H9 (cell line): ENCODE results near the gene STX7. TPM values are rescaled to one million over a fixed set of nuclear protein-coding genes. Genes with fewer than 3 reads are reported as not detected.

ENCODE experiments used
- DNase-seq: peaks from one replicate; pipeline ENCODE4 v3.0.0-alpha.2; 2017
- H2AFZ ChIP-seq: one replicate; pipeline ENCODE4 v1.6.1; 2013; ENCODE audit warnings: mild to moderate bottlenecking, low read length, control low read depth, moderate library complexity
- H2AK5ac ChIP-seq: 2 replicates; pipeline ENCODE4 v1.6.1; 2013; ENCODE audit warnings: low read length, control low read depth, mixed read lengths; ENCODE audit not compliant: insufficient read length
- H2BK120ac ChIP-seq: one replicate; pipeline ENCODE4 v1.6.1; 2013; ENCODE audit warnings: low read depth, mild to moderate bottlenecking, low read length, control low read depth, inconsistent platforms; ENCODE audit not compliant: poor library complexity, severe bottlenecking
- H2BK12ac ChIP-seq: 2 replicates; pipeline ENCODE4 v1.6.1; 2013; ENCODE audit warnings: low read length, control low read depth, mixed read lengths, low read depth; ENCODE audit not compliant: insufficient read length
- H2BK15ac ChIP-seq: 2 replicates; pipeline ENCODE4 v1.6.1; 2013; ENCODE audit warnings: low read depth, low read length, control low read depth
- H2BK20ac ChIP-seq: one replicate; pipeline ENCODE4 v1.6.1; 2013; ENCODE audit warnings: low read depth, mild to moderate bottlenecking, low read length, control low read depth, inconsistent platforms; ENCODE audit not compliant: poor library complexity, severe bottlenecking
- H2BK5ac ChIP-seq: 2 replicates; pipeline ENCODE4 v1.6.1; 2013; ENCODE audit warnings: low read length, control low read depth, mixed read lengths; ENCODE audit not compliant: insufficient read length
- H3K14ac ChIP-seq: 2 replicates; pipeline ENCODE4 v1.6.1; 2013; ENCODE audit warnings: low read length, control low read depth; ENCODE audit not compliant: insufficient read depth
- H3K18ac ChIP-seq: 2 replicates; pipeline ENCODE4 v1.6.1; 2013; ENCODE audit warnings: low read depth, mild to moderate bottlenecking, mixed read lengths, low read length, control low read depth; ENCODE audit not compliant: insufficient read length
- H3K23ac ChIP-seq: 2 replicates; pipeline ENCODE4 v1.6.1; 2013; ENCODE audit warnings: low read length, control low read depth, mixed read lengths, low read depth; ENCODE audit not compliant: insufficient read length
- H3K23me2 ChIP-seq: 2 replicates; pipeline ENCODE4 v1.6.1; 2013; ENCODE audit warnings: low read depth, mild to moderate bottlenecking, mixed read lengths, low read length, control low read depth; ENCODE audit not compliant: insufficient read length, poor library complexity, severe bottlenecking
- H3K27ac ChIP-seq: 2 replicates; pipeline ENCODE4 v1.5.1; 2013; ENCODE audit warnings: low read length, control low read depth, mixed read lengths, low read depth; ENCODE audit not compliant: insufficient read length
- H3K27me3 ChIP-seq: 2 replicates; pipeline ENCODE4 v1.6.1; 2013; ENCODE audit warnings: low read length, control low read depth, inconsistent platforms; ENCODE audit not compliant: insufficient read depth
- H3K4ac ChIP-seq: 2 replicates; pipeline ENCODE4 v1.6.1; 2013; ENCODE audit warnings: low read depth, mild to moderate bottlenecking, control low read depth, inconsistent platforms, low read length, moderate library complexity
- H3K4me1 ChIP-seq: 2 replicates; pipeline ENCODE4 v1.6.1; 2013; ENCODE audit warnings: low read length, control low read depth, inconsistent platforms; ENCODE audit not compliant: insufficient read depth
- H3K4me2 ChIP-seq: 2 replicates; pipeline ENCODE4 v1.6.1; 2013; ENCODE audit warnings: low read length, control low read depth, mixed read lengths; ENCODE audit not compliant: insufficient read length, insufficient read depth
- H3K56ac ChIP-seq: 2 replicates; pipeline ENCODE4 v1.6.1; 2013; ENCODE audit warnings: low read depth, mild to moderate bottlenecking, mixed read lengths, low read length, control low read depth; ENCODE audit not compliant: insufficient read length
- H3K79me1 ChIP-seq: 2 replicates; pipeline ENCODE4 v1.6.1; 2013; ENCODE audit warnings: low read depth, mild to moderate bottlenecking, moderate library complexity, low read length, control low read depth, inconsistent platforms; ENCODE audit not compliant: insufficient read depth, poor library complexity, severe bottlenecking
- H3K79me2 ChIP-seq: 2 replicates; pipeline ENCODE4 v1.6.1; 2013; ENCODE audit warnings: low read length, control low read depth, inconsistent platforms; ENCODE audit not compliant: insufficient read depth
- H3K9ac ChIP-seq: 2 replicates; pipeline ENCODE4 v1.6.1; 2013; ENCODE audit warnings: low read length, control low read depth, mixed read lengths; ENCODE audit not compliant: insufficient read length; ENCODE audit errors: extremely low read depth
- H3K9me3 ChIP-seq: one replicate; pipeline ENCODE4 v1.6.1; 2013; ENCODE audit warnings: low read depth, low read length, inconsistent platforms; ENCODE audit not compliant: control insufficient read depth
- H3T11ph ChIP-seq: one replicate; pipeline ENCODE4 v1.6.1; 2013; ENCODE audit warnings: mild to moderate bottlenecking, low read length, control low read depth, inconsistent platforms
- H4K20me1 ChIP-seq: one replicate; pipeline ENCODE4 v1.6.1; 2013; ENCODE audit not compliant: control insufficient read depth, insufficient read length, insufficient read depth
- H4K5ac ChIP-seq: 2 replicates; pipeline ENCODE4 v1.6.1; 2013; ENCODE audit warnings: low read depth, mild to moderate bottlenecking, mixed read lengths, low read length, control low read depth; ENCODE audit not compliant: insufficient read length
- H4K8ac ChIP-seq: replicated peaks from 2 replicates; pipeline ENCODE4 v1.6.1; 2013; ENCODE audit warnings: low read length, control low read depth, mixed read lengths, low read depth; ENCODE audit not compliant: insufficient read length
- H4K91ac ChIP-seq: 2 replicates; pipeline ENCODE4 v1.6.1; 2013; ENCODE audit warnings: low read depth, mild to moderate bottlenecking, moderate library complexity, mixed read lengths, low read length, control low read depth; ENCODE audit not compliant: insufficient read length
- H3K27ac Mint-ChIP-seq, 3 experiments: 2 replicates in 2 of 3; 3 replicates in 1 of 3; pipeline ENCODE4 v1.8.0; 2020 to 2021; ENCODE audit warnings: mixed read lengths in 3 of 3, mild to moderate bottlenecking in 1 of 3, moderate library complexity in 1 of 3
- H3K27me3 Mint-ChIP-seq: 2 replicates; pipeline ENCODE4 v1.8.0; 2021; ENCODE audit warnings: low read depth, mild to moderate bottlenecking, moderate library complexity, mixed read lengths
- H3K36me3 Mint-ChIP-seq, 3 experiments: 2 replicates in 2 of 3; 3 replicates in 1 of 3; pipeline ENCODE4 v1.8.0; 2020 to 2021; ENCODE audit warnings: low read depth in 3 of 3, mixed read lengths in 3 of 3; ENCODE audit not compliant: insufficient read depth in 1 of 3
- H3K4me1 Mint-ChIP-seq, 2 experiments: 2 replicates each; pipeline ENCODE4 v1.8.0; 2020; ENCODE audit warnings: mixed read lengths in 2 of 2
- H3K4me3 Mint-ChIP-seq, 2 experiments: 2 replicates in 1 of 2; 3 replicates in 1 of 2; pipeline ENCODE4 v1.8.0; 2020 to 2021; ENCODE audit warnings: mild to moderate bottlenecking in 2 of 2, mixed read lengths in 2 of 2, moderate library complexity in 1 of 2
- H3K9me3 Mint-ChIP-seq, 2 experiments: 2 replicates in 1 of 2; 3 replicates in 1 of 2; pipeline ENCODE4 v1.8.0; 2020; ENCODE audit warnings: mild to moderate bottlenecking in 2 of 2, mixed read lengths in 2 of 2, moderate library complexity in 1 of 2
- CTCF ChIP-seq: fragments of 200-600 bp; sonication (generic); conservative IDR thresholded peaks from 3 replicates; pipeline ENCODE4 v1.8.0; 2021; ENCODE audit warnings: antibody characterized with exemption, mild to moderate bottlenecking
- WGBS: extraction: QIAGEN DNeasy Blood & Tissue Kit; methylation state at CpG from one replicate; pipeline ENCODE4 v1.1.7; 2013; ENCODE audit warnings: missing lambda C conversion rate, low lambda C conversion rate, mixed read lengths; ENCODE audit not compliant: insufficient read length; ENCODE audit errors: extremely low coverage; 5-methylcytosine and 5-hydroxymethylcytosine counted together
- total RNA-seq: library from RNA; stranded (reverse); gene quantifications from 2 replicates; pipeline ENCODE4 v1.2.1, GENCODE V29; 2021

STX7 gene
- total RNA-seq, 1 experiment from 2014 or later: 30.0 TPM

- Mint-ChIP-seq H3K27me3 (no peaks in the 10 kb centered on the region), H3K9me3 (no peaks in the 10 kb centered on the region), H3K36me3 (no peaks in the 10 kb centered on the region), H3K4me1 (peaks cover 21 to 25% of the 10 kb centered on the region in 2 experiments), H3K4me3 (no peak within 1 kb of the TSS), H3K27ac (no peak within 1 kb of the TSS; a peak in 1 of 7 replicates)
- H3K4me1 ChIP-seq: peaks cover 9% of the 10 kb centered on the region; the same call in 1 of the 2 replicates
- H2BK20ac ChIP-seq: no peak within 1 kb of the TSS
- no peak within 1 kb of the TSS for H3K23ac ChIP-seq
- H2BK120ac ChIP-seq: no peak within 1 kb of the TSS
- no peak within 1 kb of the TSS for H3K9ac ChIP-seq
- no peaks in the 10 kb centered on the region for H3K79me2 ChIP-seq
- H3K4ac ChIP-seq: no peak within 1 kb of the TSS
- TF ChIP-seq CTCF: no peak
- no peaks in the 10 kb centered on the region for H3K23me2 ChIP-seq
- no peak within 1 kb of the TSS for H2AFZ ChIP-seq
- WGBS: no CpG with 5 or more reads among the region's 2 CpGs
- H3K27me3 ChIP-seq: no peaks in the 10 kb centered on the region
- H3K4me2 ChIP-seq: no peak within 1 kb of the TSS
- H2BK12ac ChIP-seq: no peak within 1 kb of the TSS
- H3K56ac ChIP-seq: no peak within 1 kb of the TSS
- H2BK5ac ChIP-seq: no peak within 1 kb of the TSS
- no peak within 1 kb of the TSS for H3K27ac ChIP-seq
- H3K79me1 ChIP-seq: no peaks in the 10 kb centered on the region
- H3K14ac ChIP-seq: no peak within 1 kb of the TSS
- DNase-seq: no peak
- H3T11ph ChIP-seq: no peak within 1 kb of the TSS
- no peak within 1 kb of the TSS for H4K8ac ChIP-seq
- H3K18ac ChIP-seq: no peak within 1 kb of the TSS
- no peaks in the 10 kb centered on the region for H4K20me1 ChIP-seq
- no peaks in the 10 kb centered on the region for H3K9me3 ChIP-seq
- no peak within 1 kb of the TSS for H4K5ac ChIP-seq
- no peak within 1 kb of the TSS for H2BK15ac ChIP-seq
- H4K91ac ChIP-seq: no peak within 1 kb of the TSS
- no peak within 1 kb of the TSS for H2AK5ac ChIP-seq
Observed at GRCh38 chr6:132552372-132552771, 39.5 kb upstream of the STX7 start, which contains the start of gene TAAR8. Gene TAAR8 (plus strand): TSS chr6:132552672. CDS start chr6:132552693, 21 bp downstream.
